HCT116 (cell line): ENCODE measurements around the gene PFDN2. TPM values are rescaled to one million over a fixed set of nuclear protein-coding genes. Genes with fewer than 3 reads are reported as not detected.

Experiments
- ATAC-seq: fragments of 200-7000 bp; cut with Tn5 transposase; 2 replicates; pipeline ENCODE4 v1.9.1; 2020; ENCODE audit warnings: mild to moderate bottlenecking, moderate library complexity
- BruUV-seq: library from RNA; stranded (reverse); fragments of 400-500 nt; replicated peaks from 2 replicates; lab custom pipeline; 2021; lab: Mats Ljungman, UMichigan
- CTCF ChIA-PET: fragments of 300-600 bp; sonication (Branson Sonifier 250); formaldehyde crosslinking; loops from one replicate; lab custom pipeline; 2021; ENCODE audit warnings: antibody characterized with exemption; lab: Charles Lee
- POLR2A ChIA-PET: fragments of 300-600, 350-600 bp; sonication (Branson Sonifier 250); formaldehyde crosslinking; loops from one replicate; lab custom pipeline; 2021; ENCODE audit warnings: antibody characterized with exemption; lab: Charles Lee
- RAD21 ChIA-PET, 2 experiments: fragments of 300-600 bp; sonication (Branson Sonifier 250); formaldehyde crosslinking; loops; one replicate each; lab custom pipeline; 2023; ENCODE audit warnings: low total read pairs in 2 of 2; ENCODE audit not compliant: uncharacterized antibody in 2 of 2, unreplicated experiment in 2 of 2, low non-redundant PET in 1 of 2; lab: Charles Lee
- DNase-seq: peaks from one replicate; pipeline ENCODE4 v3.0.0-alpha.2; 2010; ENCODE audit warnings: low read depth, low spot score
- H2AFZ ChIP-seq: fragments of 200-600 bp; shearing (Covaris generic), sonication (generic); 2 replicates; pipeline ENCODE4 v1.6.1; 2017; ENCODE audit warnings: low read depth, mixed run types, mixed read lengths, antibody characterized with exemption, low read length; ENCODE audit not compliant: poor library complexity, severe bottlenecking
- H3K27ac ChIP-seq: 2 replicates; pipeline ENCODE4 v1.5.1; 2012; ENCODE audit warnings: low read depth, low read length
- H3K27me3 ChIP-seq: fragments of 200-600 bp; sonication (generic); 2 replicates; pipeline ENCODE4 v1.6.1; 2016; ENCODE audit warnings: mixed run types, low read length, mixed read lengths; ENCODE audit not compliant: insufficient read depth
- H3K36me3 ChIP-seq, 2 experiments: fragments of 200-500 bp in 1 of 2; fragments of 200-600 bp in 1 of 2; sonication (Bioruptor generic) in 1 of 2; sonication (generic) in 1 of 2; 2 replicates each; pipeline versions ENCODE4 v1.5.1 to v1.6.1; 2014 to 2016; ENCODE audit warnings: low read length in 2 of 2, inconsistent platforms in 1 of 2, mixed read lengths in 1 of 2, mixed run types in 1 of 2; ENCODE audit not compliant: insufficient read depth in 2 of 2, control insufficient read depth in 1 of 2
- H3K4me1 ChIP-seq, 2 experiments: fragments of 200-600 bp in 1 of 2; sonication (generic) in 1 of 2; 2 replicates each; pipeline versions ENCODE4 v1.5.1 to v1.6.1; 2012 to 2017; ENCODE audit warnings: low read length in 2 of 2, inconsistent platforms in 1 of 2, mild to moderate bottlenecking in 1 of 2, mixed read lengths in 1 of 2, mixed run types in 1 of 2, moderate library complexity in 1 of 2; ENCODE audit not compliant: insufficient read depth in 2 of 2, control insufficient read depth in 1 of 2
- H3K4me2 ChIP-seq: fragments of 200-600 bp; sonication (generic); 2 replicates; pipeline ENCODE4 v1.6.1; 2017; ENCODE audit warnings: mixed run types, low read length, mixed read lengths
- H3K4me3 ChIP-seq, 2 experiments: fragments of 200-600 bp in 1 of 2; sonication (generic) in 1 of 2; replicated peaks in 1 of 2; 2 replicates each; pipeline ENCODE4 v1.5.1; 2011 to 2016; ENCODE audit warnings: low read length in 2 of 2, control low read depth in 1 of 2, low read depth in 1 of 2, mild to moderate bottlenecking in 1 of 2, mixed read lengths in 1 of 2, mixed run types in 1 of 2
- H3K79me2 ChIP-seq: fragments of 200-600 bp; sonication (generic); 2 replicates; pipeline ENCODE4 v1.6.1; 2017; ENCODE audit warnings: mild to moderate bottlenecking, mixed run types, low read length, moderate library complexity, mixed read lengths; ENCODE audit not compliant: insufficient read depth
- H3K9ac ChIP-seq: fragments of 200-600 bp; sonication (generic); 2 replicates; pipeline ENCODE4 v1.6.1; 2016; ENCODE audit warnings: low read length, mixed read lengths
- H3K9me2 ChIP-seq: fragments of 200-600 bp; sonication (generic), shearing (Covaris generic); 2 replicates; pipeline ENCODE4 v1.6.1; 2017; ENCODE audit warnings: mixed run types, mild to moderate bottlenecking, moderate library complexity; ENCODE audit not compliant: insufficient read depth
- H3K9me3 ChIP-seq, 2 experiments: fragments of 200-500 bp in 1 of 2; fragments of 200-600 bp in 1 of 2; sonication (Bioruptor generic) in 1 of 2; sonication (generic) in 1 of 2; 2 replicates each; pipeline ENCODE4 v1.6.1; 2014 to 2017; ENCODE audit warnings: low read length in 2 of 2, mixed read lengths in 2 of 2, inconsistent platforms in 1 of 2, low read depth in 1 of 2, mild to moderate bottlenecking in 1 of 2, mixed run types in 1 of 2, moderate library complexity in 1 of 2; ENCODE audit not compliant: control insufficient read depth in 1 of 2, insufficient read depth in 1 of 2
- H4K20me1 ChIP-seq: fragments of 200-600 bp; sonication (generic), shearing (Covaris generic); 2 replicates; pipeline ENCODE4 v1.6.1; 2017; ENCODE audit warnings: mixed run types, mild to moderate bottlenecking, moderate library complexity; ENCODE audit not compliant: insufficient read depth
- CTCF ChIP-seq, 3 experiments: fragments of 200-600 bp in 1 of 3; sonication (generic) in 1 of 3; IDR thresholded peaks in 2 of 3; conservative IDR thresholded peaks in 1 of 3; 2 replicates each; pipeline ENCODE4 v1.5.1; 2012 to 2017; ENCODE audit warnings: low read depth in 2 of 3, low read length in 2 of 3, antibody characterized with exemption in 1 of 3, borderline replicate concordance in 1 of 3, control low read depth in 1 of 3, mild to moderate bottlenecking in 1 of 3, mixed read lengths in 1 of 3, mixed run types in 1 of 3, moderate library complexity in 1 of 3; ENCODE audit not compliant: insufficient read depth in 1 of 3
- EGR1 ChIP-seq: IDR thresholded peaks from 2 replicates; pipeline ENCODE4 v1.6.1; 2012; ENCODE audit warnings: low read depth
- JUND ChIP-seq: IDR thresholded peaks from 2 replicates; pipeline ENCODE4 v1.6.1; 2012
- MAX ChIP-seq: IDR thresholded peaks from 2 replicates; pipeline ENCODE4 v1.6.1; 2012
- POLR2A ChIP-seq: IDR thresholded peaks from 2 replicates; pipeline ENCODE4 v1.7.0; 2011; ENCODE audit warnings: borderline replicate concordance; ENCODE audit not compliant: insufficient read depth, insufficient read length; ENCODE audit errors: extremely low read depth
- ZBTB33 ChIP-seq: IDR thresholded peaks from 2 replicates; pipeline ENCODE4 v1.6.1; 2011; ENCODE audit warnings: mild to moderate bottlenecking, low read length, moderate library complexity; ENCODE audit not compliant: insufficient replicate concordance; ENCODE audit errors: extremely low read depth
- ZNF274 ChIP-seq: fragments of 200-500 bp; sonication (Bioruptor generic); IDR thresholded peaks from 2 replicates; pipeline ENCODE4 v1.6.1; 2014; ENCODE audit warnings: mild to moderate bottlenecking, low read depth, low read length, inconsistent platforms
- intact Hi-C: fragments of 100-400 bp; cut with micrococcal nuclease; formaldehyde crosslinking; loops from 2 replicates; pipeline ENCODE4 v1.10.0; 2022
- total RNA-seq: library from RNA; stranded (reverse); gene quantifications from one replicate; pipeline ENCODE4 v1.2.1, GENCODE V29; 2021; ENCODE audit not compliant: unreplicated experiment

PFDN2 gene
- total RNA-seq, 1 experiment from 2014 or later, result 179 TPM

GRCh38 chr1:161092621-161093028, 25.2 kb downstream of the PFDN2 start:
- Histone ChIP-seq H3K79me2 (no peaks in the 10 kb centered on the region), H4K20me1 (no peaks in the 10 kb centered on the region), H2AFZ (no peak overlapping the region), H3K27ac (no peak overlapping the region), H3K9ac (peak overlapping the region; percentile 27; the same call in 1 of the 2 replicates)
- CTCF ChIA-PET, result interaction anchor here (0.6 kb wide), 1 partner anchor 71 kb away, joined by 3 read pairs; no protein-coding TSS in a partner anchor
- no peak for TF ChIP-seq ZBTB33
- TF ChIP-seq JUND, result no peak
- no peak for TF ChIP-seq CTCF (IDR thresholded peaks at IDR 0.05 in 2 of 3, conservative IDR thresholded peaks at IDR 0.05 in 1 of 3; ENCODE audit: borderline replicate concordance in 1 of 3, insufficient read depth in 1 of 3, low read depth in 2 of 3, low read length in 2 of 3)
- no peak for TF ChIP-seq POLR2A
- TF ChIP-seq ZNF274, result no peak
- TF ChIP-seq MAX, result no peak
- no peak for TF ChIP-seq EGR1
- TF ChIP-seq, all 23 proteins: peak for 0
- DNase-seq, result no peak
- Histone ChIP-seq H3K9me3 (no peaks in the 10 kb centered on the region), H3K27me3 (no peaks in the 10 kb centered on the region), H3K9me2 (no peaks in the 10 kb centered on the region), H3K4me1 (peaks cover 14 to 62% of the 10 kb centered on the region in 2 experiments), H3K36me3 (no peaks in the 10 kb centered on the region), H3K4me2 (peak overlapping the region; percentile 69), H3K4me3 (peak overlapping the region in 1 of 2 experiments; percentile 22; a peak in 2 of 4 replicates)
- ChIA-PET POLR2A (interaction anchor here (0.8 to 1.4 kb wide), 2 partner anchors 9 to 47 kb away, joined by 3 read pairs; partner anchors contain the start of gene USF1), RAD21 (no interaction called here)
- intact Hi-C loops, result no loop called here
- peak; percentile 64 for ATAC-seq
- no TSS peak for BruUV-seq
